Astrocyte (in vitro differentiated cells and primary cell): ENCODE data around the gene GID4. TPM values are rescaled to one million over a fixed set of nuclear protein-coding genes. Genes with fewer than 3 reads are reported as not detected.

Source experiments
- DNase-seq: peaks from one replicate; pipeline ENCODE4 v3.0.0-alpha.2; 2010; ENCODE audit warnings: low read depth
- FAIRE-seq: peaks from 2 replicates; lab custom pipeline; 2011; peaks lifted over from hg19 to GRCh38; lab: Jason Lieb, UNC
- H2AFZ ChIP-seq: 2 replicates; pipeline ENCODE4 v1.6.0; 2012; ENCODE audit warnings: low read depth, low read length, inconsistent platforms
- H3K27ac ChIP-seq: 2 replicates; pipeline ENCODE4 v1.5.1; 2011; ENCODE audit warnings: low read depth, low read length, inconsistent platforms
- H3K27me3 ChIP-seq: 2 replicates; pipeline ENCODE4 v1.6.0; 2011; ENCODE audit warnings: low read length, inconsistent platforms; ENCODE audit not compliant: insufficient read depth
- H3K36me3 ChIP-seq: 2 replicates; pipeline ENCODE4 v1.5.1; 2011; ENCODE audit warnings: low read length, inconsistent platforms; ENCODE audit not compliant: insufficient read depth
- H3K4me1 ChIP-seq: 2 replicates; pipeline ENCODE4 v1.5.1; 2011; ENCODE audit warnings: low read length, inconsistent platforms; ENCODE audit not compliant: insufficient read depth
- H3K4me2 ChIP-seq: 2 replicates; pipeline ENCODE4 v1.6.0; 2012; ENCODE audit warnings: low read length, inconsistent platforms
- H3K4me3 ChIP-seq: 2 replicates; pipeline ENCODE4 v1.5.1; 2011; ENCODE audit warnings: low read depth, mild to moderate bottlenecking, low read length, inconsistent platforms; ENCODE audit not compliant: insufficient read depth
- H3K79me2 ChIP-seq: 2 replicates; pipeline ENCODE4 v1.6.0; 2012; ENCODE audit warnings: mild to moderate bottlenecking, low read length, inconsistent platforms; ENCODE audit not compliant: insufficient read depth
- H3K9ac ChIP-seq: 2 replicates; pipeline ENCODE4 v1.6.0; 2012; ENCODE audit warnings: mild to moderate bottlenecking, low read length, inconsistent platforms
- H3K9me3 ChIP-seq: 2 replicates; pipeline ENCODE4 v1.5.1; 2012; ENCODE audit warnings: low read depth, mild to moderate bottlenecking, low read length, inconsistent platforms; ENCODE audit not compliant: insufficient read depth
- H4K20me1 ChIP-seq: 2 replicates; pipeline ENCODE4 v1.6.0; 2012; ENCODE audit warnings: low read length, inconsistent platforms; ENCODE audit not compliant: insufficient read depth
- H3K27ac Mint-ChIP-seq: one replicate; pipeline ENCODE4 v1.8.0; 2021; ENCODE audit warnings: mild to moderate bottlenecking, mixed read lengths; ENCODE audit not compliant: unreplicated experiment
- H3K27me3 Mint-ChIP-seq: one replicate; pipeline ENCODE4 v1.8.0; 2021; ENCODE audit warnings: low read depth, mixed read lengths; ENCODE audit not compliant: unreplicated experiment
- H3K36me3 Mint-ChIP-seq: one replicate; pipeline ENCODE4 v1.8.0; 2021; ENCODE audit warnings: low read depth, mixed read lengths; ENCODE audit not compliant: unreplicated experiment
- H3K4me1 Mint-ChIP-seq: one replicate; pipeline ENCODE4 v1.8.0; 2021; ENCODE audit warnings: low read depth, mixed read lengths; ENCODE audit not compliant: unreplicated experiment
- H3K4me3 Mint-ChIP-seq: one replicate; pipeline ENCODE4 v1.8.0; 2021; ENCODE audit warnings: mild to moderate bottlenecking, moderate library complexity, mixed read lengths; ENCODE audit not compliant: unreplicated experiment
- H3K9me3 Mint-ChIP-seq: one replicate; pipeline ENCODE4 v1.8.0; 2021; ENCODE audit warnings: mild to moderate bottlenecking, mixed read lengths; ENCODE audit not compliant: unreplicated experiment
- EZH2 ChIP-seq: IDR thresholded peaks from 2 replicates; pipeline ENCODE4 v1.6.1; 2012; ENCODE audit warnings: mild to moderate bottlenecking, low read length, inconsistent platforms; ENCODE audit not compliant: insufficient read depth
- total RNA-seq: library from RNA; stranded (reverse); gene quantifications from 2 replicates; pipeline ENCODE4 v1.2.1, GENCODE V29; 2021
- TF ChIP-seq, protein P1 (sequence below): IDR thresholded peaks from 2 replicates; pipeline ENCODE4 v1.5.1; 2011; ENCODE audit warnings: low read depth, mild to moderate bottlenecking, inconsistent platforms, low read length, moderate library complexity; ENCODE audit not compliant: insufficient read depth

The GID4 gene
- total RNA-seq, 1 donor from 2014 or later, result 9.9 TPM

DNA sequence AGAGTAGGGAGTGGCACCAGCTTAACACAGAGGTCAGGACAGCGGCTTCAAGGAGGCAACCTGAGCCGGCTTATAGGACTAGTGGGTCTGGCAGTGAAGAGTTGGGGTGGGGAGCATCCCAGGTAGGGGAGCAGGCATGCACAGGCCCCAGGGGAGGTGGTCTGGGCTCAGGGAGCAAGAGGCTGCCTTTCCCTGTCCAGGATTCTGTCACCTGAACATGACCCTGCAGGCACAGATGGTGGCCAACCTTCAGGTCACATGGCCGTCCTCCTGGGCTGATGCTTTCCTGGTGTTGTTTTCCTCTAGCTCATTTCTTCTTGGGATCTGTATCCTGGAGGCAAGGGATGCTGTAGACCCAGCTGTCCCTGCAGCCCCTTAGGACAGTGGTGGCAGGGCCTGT, 65.8 kb downstream of the GID4 start:
- Mint-ChIP-seq H3K4me1 (no peaks in the 10 kb centered on the region), H3K9me3 (no peaks in the 10 kb centered on the region), H3K27ac (no peak overlapping the region), H3K27me3 (no peaks in the 10 kb centered on the region), H3K36me3 (peaks cover 4% of the 10 kb centered on the region), H3K4me3 (no peak overlapping the region)
- H3K9ac ChIP-seq, result no peak overlapping the region
- H3K27me3 ChIP-seq, result no peaks in the 10 kb centered on the region
- H2AFZ ChIP-seq, result no peak overlapping the region
- no peaks in the 10 kb centered on the region for H3K36me3 ChIP-seq
- TF ChIP-seq, protein P1, sequence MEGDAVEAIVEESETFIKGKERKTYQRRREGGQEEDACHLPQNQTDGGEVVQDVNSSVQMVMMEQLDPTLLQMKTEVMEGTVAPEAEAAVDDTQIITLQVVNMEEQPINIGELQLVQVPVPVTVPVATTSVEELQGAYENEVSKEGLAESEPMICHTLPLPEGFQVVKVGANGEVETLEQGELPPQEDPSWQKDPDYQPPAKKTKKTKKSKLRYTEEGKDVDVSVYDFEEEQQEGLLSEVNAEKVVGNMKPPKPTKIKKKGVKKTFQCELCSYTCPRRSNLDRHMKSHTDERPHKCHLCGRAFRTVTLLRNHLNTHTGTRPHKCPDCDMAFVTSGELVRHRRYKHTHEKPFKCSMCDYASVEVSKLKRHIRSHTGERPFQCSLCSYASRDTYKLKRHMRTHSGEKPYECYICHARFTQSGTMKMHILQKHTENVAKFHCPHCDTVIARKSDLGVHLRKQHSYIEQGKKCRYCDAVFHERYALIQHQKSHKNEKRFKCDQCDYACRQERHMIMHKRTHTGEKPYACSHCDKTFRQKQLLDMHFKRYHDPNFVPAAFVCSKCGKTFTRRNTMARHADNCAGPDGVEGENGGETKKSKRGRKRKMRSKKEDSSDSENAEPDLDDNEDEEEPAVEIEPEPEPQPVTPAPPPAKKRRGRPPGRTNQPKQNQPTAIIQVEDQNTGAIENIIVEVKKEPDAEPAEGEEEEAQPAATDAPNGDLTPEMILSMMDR, result no peak
- no peak for TF ChIP-seq EZH2
- H3K4me1 ChIP-seq, result no peaks in the 10 kb centered on the region
- H3K27ac ChIP-seq, result no peak overlapping the region
- H3K4me3 ChIP-seq, result no peak overlapping the region
- no peaks in the 10 kb centered on the region for H3K9me3 ChIP-seq
- H3K4me2 ChIP-seq, result no peak overlapping the region
- FAIRE-seq (no peak), DNase-seq (no peak)
- H3K79me2 ChIP-seq, result no peaks in the 10 kb centered on the region
- H4K20me1 ChIP-seq, result peaks cover 4% of the 10 kb centered on the region

DNA sequence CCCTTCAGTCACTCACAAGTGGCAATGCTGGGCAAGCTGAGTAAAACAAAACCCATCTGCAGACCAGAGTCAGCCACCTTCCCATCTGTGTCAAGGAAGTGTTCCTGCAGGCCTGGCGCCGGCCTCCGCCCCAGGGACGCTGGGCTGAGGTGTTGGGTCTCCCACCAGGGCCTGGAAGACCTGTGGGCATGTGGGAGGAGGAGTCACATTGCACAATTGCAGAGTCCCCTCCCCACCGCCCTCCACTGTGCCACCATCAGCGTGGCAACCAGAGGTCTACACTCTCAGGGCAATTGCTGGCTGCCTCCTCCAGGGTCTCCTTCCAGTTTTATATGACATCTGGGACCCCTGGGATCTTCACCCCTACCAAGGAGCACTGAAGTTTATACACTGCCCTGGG, 66.4 kb downstream of the GID4 start:
- TF ChIP-seq EZH2, result no peak
- TF ChIP-seq, protein P1, result no peak
- H3K9me3 ChIP-seq, result no peaks in the 10 kb centered on the region
- no peak overlapping the region for H3K27ac ChIP-seq
- H3K4me3 ChIP-seq, result no peak overlapping the region
- H3K36me3 ChIP-seq, result no peaks in the 10 kb centered on the region
- Mint-ChIP-seq H3K4me1 (no peaks in the 10 kb centered on the region), H3K27me3 (no peaks in the 10 kb centered on the region), H3K4me3 (no peak overlapping the region), H3K9me3 (no peaks in the 10 kb centered on the region), H3K27ac (no peak overlapping the region), H3K36me3 (peaks cover 4% of the 10 kb centered on the region)
- no peaks in the 10 kb centered on the region for H4K20me1 ChIP-seq
- no peaks in the 10 kb centered on the region for H3K4me1 ChIP-seq
- no peak for DNase-seq
- no peaks in the 10 kb centered on the region for H3K27me3 ChIP-seq
- H3K9ac ChIP-seq, result no peak overlapping the region
- no peaks in the 10 kb centered on the region for H3K79me2 ChIP-seq
- no peak for FAIRE-seq
- no peak overlapping the region for H2AFZ ChIP-seq
- H3K4me2 ChIP-seq, result no peak overlapping the region

DNA sequence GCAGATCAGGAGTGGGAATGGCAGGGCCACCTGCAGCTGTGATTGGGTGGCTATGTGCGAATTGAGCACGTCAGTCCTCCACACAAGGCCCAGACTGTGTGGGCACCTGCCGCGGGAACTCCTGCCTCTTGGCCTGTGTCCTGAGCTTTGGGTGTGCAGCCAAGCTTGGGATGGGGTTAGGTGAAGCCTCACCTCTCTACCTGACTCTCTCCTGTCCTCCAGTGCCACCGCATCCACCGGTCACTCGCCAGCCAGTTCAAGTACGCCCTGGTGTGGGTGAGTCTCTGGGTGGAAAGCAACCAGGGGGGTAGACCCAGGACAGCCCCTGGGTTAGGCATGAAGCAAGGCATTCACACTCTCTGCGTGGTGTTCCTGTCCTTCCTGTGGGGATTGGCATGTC, 67.0 kb downstream of the GID4 start:
- Histone ChIP-seq H3K36me3 (no peaks in the 10 kb centered on the region), H3K79me2 (no peaks in the 10 kb centered on the region), H3K9me3 (no peaks in the 10 kb centered on the region), H3K4me2 (no peak overlapping the region), H3K27me3 (no peaks in the 10 kb centered on the region), H4K20me1 (no peaks in the 10 kb centered on the region), H3K9ac (no peak overlapping the region), H3K4me3 (no peak overlapping the region), H2AFZ (no peak overlapping the region), H3K27ac (no peak overlapping the region), H3K4me1 (no peaks in the 10 kb centered on the region)
- DNase-seq, result no peak
- no peak overlapping the region for H3K27ac Mint-ChIP-seq
- H3K9me3 Mint-ChIP-seq, result no peaks in the 10 kb centered on the region
- no peak overlapping the region for H3K4me3 Mint-ChIP-seq
- no peak for FAIRE-seq
- no peak for TF ChIP-seq EZH2
- TF ChIP-seq, protein P1, result no peak
- no peaks in the 10 kb centered on the region for H3K4me1 Mint-ChIP-seq
- peaks cover 3% of the 10 kb centered on the region for H3K36me3 Mint-ChIP-seq
- no peaks in the 10 kb centered on the region for H3K27me3 Mint-ChIP-seq
